DOHH2 (cell line): ENCODE measurements around the gene UNC79.

Experiments used
- CTCF ChIP-seq: fragments of 200-600 bp; sonication (generic); IDR thresholded peaks from one replicate; pipeline ENCODE4 v1.5.1; 2014; ENCODE audit warnings: antibody characterized with exemption, mild to moderate bottlenecking, low read depth, low read length; ENCODE audit not compliant: poor library complexity, severe bottlenecking
- EZH2phosphoT487 ChIP-seq: fragments of 200-600 bp; sonication (generic); IDR thresholded peaks from 2 replicates; pipeline ENCODE4 v1.6.1; 2017; ENCODE audit warnings: borderline replicate concordance, mild to moderate bottlenecking, antibody characterized with exemption, low read length, moderate library complexity, mixed read lengths

- TF ChIP-seq CTCF (no peak), EZH2phosphoT487 (no peak)
Measured at GRCh38 chr14:93643127-93643526, 212.4 kb downstream of the UNC79 start.
